GM21825 (cell line): ENCODE measurements around the gene EFCAB8.

Experiments
- ATAC-seq: cut with Tn5 transposase; IDR thresholded peaks from one replicate; pipeline ENCODE4 v1.9.1; 2021; ENCODE audit warnings: mild to moderate bottlenecking, moderate library complexity; ENCODE audit not compliant: unreplicated experiment

The EFCAB8 gene

DNA sequence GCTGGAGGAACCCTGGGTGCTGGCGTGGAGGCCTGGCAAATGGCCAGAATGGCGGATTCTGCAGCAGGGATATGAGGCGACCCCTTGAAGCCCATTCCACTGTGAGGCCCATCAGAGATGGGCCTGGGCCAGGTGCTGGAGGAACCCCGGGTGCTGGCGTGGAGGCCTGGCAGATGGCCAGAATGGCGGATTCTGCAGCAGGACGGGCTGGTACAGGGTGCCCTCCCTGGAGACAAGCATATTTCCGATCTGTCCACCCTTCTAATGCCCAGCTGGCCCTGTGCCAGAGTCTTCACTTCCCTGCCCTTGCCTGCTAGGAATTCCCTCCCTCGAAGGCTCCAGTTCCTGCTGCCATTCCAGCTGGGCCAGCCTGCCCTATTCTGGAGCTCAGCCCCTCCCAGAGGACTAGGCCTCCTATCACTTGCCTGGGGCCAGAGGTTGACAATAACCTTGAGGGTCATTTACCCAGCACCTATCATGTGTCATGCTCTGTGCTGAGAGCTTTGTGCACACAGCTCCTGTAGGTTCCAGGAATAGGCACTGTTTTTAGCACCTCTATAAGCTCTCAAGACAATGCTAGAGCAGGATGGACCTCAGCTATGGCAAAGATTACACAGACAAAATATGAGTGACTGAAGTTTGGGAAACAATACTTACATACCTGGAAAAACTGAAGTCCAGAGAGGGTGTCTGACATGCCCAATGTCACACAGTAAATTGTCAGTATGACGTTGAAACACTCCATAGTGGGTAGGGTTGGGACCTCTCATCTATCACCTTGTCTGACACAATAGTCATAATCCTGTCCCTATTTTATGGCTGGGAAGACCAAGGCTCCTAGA lies 124.1 kb downstream of the EFCAB8 start:
- ATAC-seq: no peak

DNA sequence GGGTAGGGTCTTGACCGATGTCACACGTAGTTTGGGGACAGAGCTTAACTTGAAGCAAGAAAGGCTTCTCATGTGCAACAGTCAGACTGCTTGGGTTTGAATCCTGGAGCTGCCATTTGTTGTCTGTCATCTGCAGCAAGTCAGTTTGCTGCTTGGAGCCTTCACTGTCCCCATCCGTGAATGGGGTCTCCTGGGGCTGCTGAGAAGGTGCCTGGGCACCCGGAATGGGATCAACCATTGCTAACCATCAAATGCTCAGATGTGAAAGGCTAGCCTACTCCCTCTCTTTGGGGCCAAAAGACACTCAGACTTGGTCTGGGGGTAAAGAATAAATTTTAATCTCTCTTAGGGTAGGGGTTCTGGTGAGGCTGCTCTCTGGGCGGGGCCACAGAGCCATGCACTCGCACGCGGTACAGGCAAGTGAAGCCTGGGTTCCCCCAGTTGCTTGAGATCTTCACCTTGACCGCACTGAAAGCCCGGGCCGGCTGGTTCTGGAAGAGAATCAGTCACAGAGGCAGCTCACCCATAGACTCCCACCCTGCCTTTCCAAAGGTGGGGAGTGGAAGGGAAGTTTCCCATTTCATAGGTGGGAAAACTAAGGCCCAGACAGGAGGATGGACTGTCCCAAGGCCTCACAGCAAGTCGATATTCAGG lies 124.9 kb downstream of the EFCAB8 start:
- ATAC-seq: no peak

DNA sequence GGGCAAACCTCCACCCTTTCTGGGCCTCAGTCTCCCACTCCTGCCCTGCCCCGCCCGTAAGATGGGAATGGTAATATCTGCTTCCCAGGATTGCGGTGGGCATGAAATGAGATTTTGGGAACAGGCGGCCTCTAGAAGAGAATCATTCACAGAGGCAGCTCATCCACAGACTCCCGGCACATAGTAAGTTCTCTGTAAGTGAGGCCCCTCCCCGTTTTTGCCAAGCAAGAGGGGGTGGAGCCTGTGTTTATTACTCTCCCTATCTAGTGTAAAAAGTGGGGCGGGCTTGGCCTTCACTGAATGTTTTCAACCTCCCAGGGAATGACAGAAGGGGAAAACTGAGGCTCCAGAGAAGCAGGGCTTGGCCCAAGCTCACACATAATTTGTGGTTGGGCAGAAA lies 125.5 kb downstream of the EFCAB8 start:
- ATAC-seq: no peak

DNA sequence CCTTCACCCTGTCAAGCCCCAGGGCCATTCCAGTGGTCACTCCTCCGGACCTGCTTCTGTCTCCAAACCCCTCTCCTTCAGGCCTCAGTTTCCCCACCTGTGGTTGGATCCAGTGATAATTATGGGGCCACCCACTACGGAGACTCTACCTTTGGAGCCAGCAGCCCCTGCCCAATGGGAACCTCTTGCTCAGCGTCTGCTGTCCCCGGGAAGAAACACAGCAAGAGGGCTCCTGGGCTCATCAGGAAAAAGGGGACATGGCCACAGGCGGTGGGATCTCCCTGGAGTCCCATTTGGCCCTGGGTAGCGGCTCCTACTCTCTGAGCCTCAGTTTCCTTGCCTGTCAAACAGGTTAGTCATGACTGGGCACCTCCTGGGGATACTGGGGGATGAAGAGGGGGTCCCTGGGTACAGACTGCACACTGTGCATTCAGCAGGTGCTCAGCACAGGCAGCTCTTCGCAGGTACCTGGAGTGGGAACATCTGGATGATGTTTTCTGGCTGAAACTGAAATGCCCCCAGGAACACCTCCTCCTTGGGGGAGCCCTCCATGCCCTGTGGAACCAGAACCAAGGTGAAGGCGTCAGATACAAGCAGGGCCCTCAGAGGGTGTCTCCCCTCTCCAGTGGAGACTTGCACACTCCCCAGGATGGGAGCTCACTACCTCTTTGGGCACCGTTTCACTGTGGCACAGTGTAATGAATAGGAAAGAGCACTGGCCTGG lies 126.1 kb downstream of the EFCAB8 start:
- no peak for ATAC-seq

DNA sequence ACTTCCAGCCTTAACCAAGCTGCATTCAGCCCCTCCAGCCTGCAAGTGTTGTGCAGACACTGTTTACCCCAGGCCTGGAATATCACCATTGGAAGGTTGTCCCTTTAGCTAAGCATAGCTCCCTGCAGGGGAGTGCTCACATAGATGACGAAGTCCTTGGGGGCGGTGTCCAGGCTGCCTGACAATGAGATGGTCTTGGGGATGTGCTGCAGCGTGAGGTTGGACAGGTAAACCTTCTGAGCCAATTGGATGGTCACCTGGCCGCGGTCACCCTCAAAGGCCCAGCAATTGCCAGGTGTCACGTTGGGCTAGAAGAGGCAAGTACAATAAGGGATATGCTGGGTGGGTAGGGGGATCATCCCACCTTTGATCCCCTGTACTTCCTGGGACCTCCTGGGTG lies 126.9 kb downstream of the EFCAB8 start:
- ATAC-seq: no peak

DNA sequence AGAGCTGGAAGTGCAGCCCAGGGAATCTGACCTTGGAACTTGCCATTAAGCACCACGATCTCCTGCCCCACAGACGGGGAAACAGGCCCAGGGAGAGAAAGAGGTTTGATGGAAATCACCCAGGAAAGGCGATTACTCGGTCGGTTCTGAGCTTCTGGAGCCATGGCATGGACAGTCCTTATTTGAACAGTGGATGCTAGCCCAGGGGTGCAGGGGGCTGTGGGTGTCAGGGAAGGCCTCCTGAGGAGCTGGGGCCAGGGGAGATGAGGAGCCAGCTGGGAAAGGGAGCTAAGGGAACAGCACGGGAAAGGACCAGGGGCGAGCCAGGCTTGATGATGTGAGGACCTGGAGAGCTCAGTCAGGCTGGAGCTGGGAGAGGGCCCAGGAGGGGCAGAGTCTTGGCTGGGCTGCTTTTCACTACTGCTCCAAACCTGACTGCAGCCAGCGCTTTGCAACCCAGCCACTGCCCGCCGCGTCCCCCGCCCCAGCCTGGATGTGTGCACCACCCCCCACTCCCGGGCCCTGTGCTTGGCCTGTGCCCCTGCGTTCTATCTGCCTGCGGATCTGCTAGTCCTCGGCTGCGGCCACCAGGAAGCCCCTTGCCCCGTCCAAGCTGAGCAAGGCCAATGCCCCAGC lies 127.7 kb downstream of the EFCAB8 start:
- no peak for ATAC-seq

DNA sequence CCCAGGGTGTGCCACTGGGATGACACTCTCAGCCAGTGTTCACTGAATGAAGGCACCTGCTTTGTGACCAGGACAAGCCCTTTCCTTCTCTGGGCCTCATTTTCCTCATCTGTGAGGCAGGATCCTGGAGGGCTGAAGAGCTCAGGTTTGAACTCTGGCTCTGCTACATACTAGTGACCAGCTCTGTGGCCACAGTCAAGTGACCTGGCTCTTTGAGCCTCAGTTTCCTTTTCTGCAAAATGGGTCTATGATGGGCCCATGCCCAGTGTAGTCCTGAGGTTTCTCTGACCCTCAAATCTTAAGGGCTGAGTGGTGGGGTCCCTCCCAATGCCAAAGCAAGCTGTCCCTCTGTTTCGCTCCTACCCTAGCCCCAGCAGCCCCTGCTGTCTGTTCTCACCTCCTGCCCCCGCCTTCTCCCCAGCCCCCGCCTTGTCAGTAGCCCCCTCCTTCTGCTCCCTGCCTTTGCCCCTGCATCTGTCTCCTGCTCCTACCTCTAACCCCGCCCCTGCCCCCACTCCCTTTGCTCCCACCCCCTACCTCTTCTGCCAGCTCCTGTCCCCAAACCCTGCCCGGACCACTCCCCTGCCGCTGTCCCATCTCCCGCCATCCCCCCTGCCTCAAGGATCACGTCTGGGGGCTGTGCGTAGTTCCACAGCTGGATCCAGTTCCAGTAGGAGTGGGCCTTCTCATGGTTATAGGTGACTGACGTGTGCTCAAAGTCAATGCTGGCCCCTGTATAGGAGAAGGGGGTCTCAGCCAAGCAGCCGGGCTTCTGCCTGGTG lies 128.5 kb downstream of the EFCAB8 start:
- ATAC-seq: no peak

DNA sequence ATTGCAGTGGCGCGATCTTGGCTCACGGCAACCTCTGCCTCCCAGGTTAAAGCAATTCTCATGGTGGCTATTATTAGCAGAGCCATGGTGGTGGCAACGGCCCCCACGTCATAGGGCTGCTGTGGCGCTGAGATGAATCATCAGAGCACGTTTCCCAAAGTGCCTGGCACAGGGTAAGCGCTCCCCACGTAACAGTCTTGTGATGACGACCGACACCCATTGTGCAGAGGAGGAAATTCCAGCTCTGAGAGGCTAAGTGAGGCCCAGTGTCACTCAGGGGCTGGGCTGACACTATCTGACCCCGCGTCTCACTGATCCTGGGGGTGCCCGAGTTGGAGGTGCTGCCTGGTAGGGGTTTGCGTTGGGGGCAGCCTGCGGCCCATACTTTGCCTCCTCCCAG lies 129.3 kb downstream of the EFCAB8 start:
- no peak for ATAC-seq

DNA sequence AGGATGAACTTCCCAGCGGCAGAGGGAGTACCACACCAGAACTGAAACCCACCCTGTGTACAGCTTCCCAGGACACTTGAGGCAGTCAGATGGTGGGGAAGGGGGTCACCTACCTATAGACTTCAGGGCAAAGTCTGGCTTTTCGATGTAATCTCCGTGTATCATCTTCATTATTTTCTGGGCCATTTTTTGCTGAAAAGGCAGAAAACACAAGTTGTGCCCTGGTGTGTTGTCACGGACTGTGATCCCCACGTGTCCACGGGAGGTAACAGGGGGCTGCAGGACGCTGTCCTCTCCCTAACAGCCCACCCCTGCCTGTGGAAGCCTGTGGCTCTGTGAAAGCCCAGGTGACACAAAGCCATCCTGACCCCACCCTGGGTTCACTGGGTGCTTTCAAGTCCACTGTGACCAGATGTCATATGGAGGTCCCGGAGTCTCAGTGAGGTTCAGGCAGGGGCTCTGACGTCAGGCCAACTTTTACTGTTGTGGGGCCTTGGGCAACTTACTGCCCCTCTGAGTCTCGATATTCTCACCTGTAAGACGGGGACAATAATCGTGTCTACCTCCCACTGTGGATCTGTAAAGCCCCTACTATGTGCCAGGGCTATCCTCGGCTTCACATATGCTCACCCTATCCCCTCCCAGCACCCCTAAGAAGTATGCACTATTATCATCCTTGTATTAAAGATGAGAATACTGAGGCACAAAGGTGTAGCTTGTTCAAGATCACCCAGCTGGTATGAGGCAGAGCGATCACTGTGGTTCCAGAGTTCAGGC lies 131.0 kb downstream of the EFCAB8 start:
- no peak for ATAC-seq

DNA sequence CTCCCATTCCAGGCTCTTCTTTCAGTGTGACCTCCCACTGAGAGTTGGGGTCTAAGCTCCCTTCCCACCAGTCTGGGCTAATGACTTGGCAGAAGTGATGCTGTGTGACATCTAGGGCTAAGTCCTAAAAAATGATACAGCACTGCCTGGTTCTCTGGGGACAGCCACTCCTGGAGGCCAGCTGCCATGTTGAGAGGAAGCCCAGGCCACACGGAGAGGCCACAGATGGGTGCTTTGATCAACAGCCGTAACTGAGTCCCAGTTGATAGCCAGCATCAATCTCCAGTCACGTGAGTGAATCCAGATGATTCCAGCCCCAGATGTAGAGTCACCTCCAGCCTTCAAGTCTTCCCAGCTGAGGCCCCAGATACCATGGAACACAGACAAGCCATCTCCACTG lies 131.7 kb downstream of the EFCAB8 start:
- ATAC-seq: no peak

DNA sequence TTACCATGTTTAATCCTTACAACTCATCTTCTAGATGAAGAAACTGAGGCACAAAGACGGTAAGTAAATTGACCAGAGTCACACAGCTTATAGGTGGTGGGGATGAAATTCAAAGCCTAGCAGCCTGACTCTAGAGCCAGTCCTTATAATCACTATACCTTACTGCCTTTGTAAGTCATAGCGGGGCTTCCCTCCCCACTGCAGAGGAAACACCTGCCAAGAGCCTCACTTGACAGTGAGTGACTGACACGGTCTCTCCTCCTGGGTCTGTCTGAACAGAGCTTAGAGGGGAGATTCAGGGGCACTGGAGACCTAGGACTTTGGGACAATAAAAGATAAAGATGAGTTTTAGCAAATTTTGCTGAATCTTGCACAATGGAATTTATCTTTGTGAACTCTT lies 132.7 kb downstream of the EFCAB8 start:
- no peak for ATAC-seq

DNA sequence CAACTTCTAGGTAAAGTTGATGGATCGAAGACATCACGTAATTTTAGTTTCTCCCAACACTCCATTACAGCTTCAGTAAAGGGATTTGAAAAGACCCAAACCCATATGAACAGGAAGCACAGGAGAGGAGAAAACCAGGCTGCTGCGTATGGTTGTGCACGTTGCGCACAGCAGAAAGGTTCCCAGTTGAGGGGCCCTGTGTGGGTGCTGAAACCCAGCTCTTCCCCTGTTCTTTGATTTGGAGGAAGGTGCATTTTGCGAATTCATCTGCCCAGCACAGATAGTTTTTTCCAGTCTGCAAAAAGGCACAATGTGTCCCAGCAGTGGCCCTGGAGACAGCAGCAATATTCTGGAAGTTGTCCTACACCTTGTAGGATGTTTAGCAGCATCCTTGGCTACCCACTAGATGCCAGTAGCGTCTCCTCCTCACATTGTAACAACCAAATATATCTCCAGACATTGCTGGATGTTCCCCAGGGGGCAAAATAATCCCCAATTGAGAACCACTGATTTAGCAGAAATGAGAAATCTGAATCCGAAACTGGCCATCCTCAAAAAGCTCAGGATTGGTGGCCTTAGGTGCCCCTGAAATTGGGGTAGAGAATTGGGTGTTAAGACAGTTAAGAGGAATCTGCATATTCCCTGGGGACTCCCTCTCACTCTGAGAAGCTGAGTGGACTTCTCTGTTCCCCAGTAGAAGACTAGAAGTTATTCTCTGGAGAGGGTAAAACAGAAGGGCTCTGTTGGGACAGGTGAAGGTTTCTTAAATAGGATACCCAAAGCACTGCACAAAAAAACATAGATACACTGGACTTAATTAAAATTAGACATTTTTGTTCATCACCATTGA lies 133.3 kb downstream of the EFCAB8 start:
- no peak for ATAC-seq

DNA sequence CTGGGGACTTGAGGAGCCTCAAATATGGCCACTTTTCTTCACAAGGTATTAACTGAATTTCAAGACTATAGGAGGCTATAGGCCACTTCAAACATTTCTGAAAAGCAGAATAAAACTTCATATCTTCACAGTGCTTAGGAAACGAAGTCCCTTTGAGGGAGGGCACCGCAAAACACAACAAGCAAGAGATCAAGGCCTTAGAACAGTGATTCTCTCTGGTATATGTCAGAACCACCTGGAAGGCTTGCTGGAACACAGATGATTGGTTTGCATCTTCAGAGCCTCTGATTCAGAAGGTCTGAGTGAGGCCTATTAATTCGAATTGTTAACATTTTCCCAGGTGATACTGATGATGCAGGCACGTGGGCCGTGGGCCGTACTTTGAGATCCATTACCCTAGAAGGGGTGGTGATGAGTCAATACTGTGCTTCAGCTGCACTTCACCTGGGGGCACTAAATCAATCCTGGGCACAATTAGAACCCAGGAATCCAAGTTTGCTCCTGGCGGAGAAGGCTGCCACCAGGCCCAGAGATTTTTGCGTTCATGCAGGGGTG lies 134.8 kb downstream of the EFCAB8 start:
- ATAC-seq: no peak

DNA sequence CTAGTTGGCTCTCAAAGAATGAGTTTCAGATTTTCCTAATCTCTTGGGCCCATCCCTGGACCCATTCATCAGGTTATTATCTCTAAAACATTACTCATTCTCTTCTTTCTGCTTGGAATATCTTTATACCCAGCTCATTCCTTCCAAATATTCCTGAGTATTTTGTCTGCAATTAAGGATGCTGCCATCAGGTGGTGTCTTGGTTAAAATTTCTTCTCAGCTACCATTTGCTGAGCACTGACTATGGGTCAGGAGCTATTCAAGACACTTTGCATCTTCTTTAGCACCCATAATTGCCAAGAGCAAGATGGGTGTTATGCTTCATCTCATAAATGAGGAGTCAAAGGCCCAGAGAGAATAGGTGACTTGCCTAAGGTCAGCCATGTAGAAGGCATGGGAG lies 137.1 kb downstream of the EFCAB8 start:
- no peak for ATAC-seq

DNA sequence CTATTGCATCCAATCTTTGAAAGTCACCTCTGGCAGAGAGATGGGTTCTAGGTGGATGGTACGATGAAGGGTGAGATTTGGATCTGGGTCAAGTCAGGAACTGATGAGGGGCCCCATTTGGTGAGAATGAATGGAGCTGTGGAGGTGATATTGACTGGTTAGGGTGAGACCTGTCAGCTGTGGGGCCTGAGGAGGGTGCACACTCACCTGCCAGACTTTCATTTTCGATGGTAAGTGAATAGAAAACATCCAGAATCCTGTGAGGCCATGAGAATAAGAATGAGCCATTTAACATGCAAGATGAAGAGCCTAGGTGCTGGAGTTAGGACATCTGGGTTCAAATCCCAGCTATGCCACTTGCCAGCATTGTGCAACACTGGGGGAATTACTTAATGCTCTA lies 138.7 kb downstream of the EFCAB8 start:
- no peak for ATAC-seq

DNA sequence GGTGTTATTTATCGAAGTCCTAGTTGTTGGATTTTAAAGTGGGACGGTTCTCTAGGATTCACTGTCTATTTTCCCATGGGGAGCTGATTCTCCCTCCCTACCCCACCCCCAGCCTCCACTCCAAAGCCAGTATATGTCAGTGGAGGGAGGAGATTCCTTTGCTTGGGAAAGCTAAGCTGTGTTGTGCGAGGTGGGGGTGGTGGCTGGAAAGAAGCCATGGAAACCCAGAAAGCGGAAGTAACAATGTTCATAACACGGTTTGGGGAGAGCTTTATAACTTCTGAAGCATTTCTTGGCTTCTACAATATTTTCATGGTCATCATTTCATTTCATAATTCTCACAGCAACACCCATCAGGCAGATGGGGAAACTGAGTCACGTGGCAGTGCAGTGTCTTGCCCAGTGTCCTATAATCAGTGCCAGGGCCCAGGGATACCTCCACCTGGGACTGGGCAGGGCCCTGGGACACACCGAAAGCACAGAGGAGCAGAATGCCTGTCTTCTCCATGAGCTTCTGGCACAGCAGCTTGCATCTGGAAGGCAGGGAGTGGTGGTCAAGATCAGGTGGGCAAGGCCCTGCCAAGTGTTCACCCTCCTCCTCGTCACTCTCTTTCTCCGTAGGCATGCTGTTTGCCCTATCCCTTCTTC lies 141.0 kb downstream of the EFCAB8 start:
- ATAC-seq: no peak

DNA sequence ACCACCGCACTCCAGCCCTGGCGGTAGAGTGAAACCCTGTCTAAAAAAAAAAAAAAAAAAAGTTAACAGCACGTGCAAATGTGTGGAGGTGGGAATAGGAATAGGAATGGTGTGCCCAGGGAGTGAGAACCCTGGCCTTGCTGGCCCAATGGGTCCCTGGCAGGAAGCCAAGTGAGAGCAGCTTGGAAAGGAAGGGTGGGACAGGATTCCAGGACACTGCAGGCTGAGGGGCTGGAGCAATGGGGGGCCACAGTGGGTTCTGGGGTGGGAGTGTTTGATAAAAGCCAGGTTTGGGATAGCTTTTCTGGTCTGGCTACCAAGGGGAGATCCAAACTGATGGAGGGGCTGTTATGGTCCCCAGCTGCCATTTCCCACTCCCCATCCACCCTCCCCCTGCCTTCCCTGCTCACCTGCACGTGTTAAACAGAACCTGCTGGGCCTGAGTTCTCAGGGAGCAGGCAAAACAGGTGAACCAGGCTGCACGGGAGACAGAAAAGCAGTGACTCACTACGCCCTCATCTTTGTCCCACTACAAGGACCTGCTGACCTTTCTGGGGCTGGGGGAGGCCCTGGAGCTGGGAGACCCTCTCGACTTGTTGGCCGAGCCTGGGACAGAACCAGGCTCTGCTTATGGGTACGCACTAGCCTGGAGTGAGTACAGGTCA lies 142.2 kb downstream of the EFCAB8 start:
- no peak for ATAC-seq
